Spinal cord (tissue), 10 donors: ENCODE results near the gene BCOR. TPM values are rescaled to one million over a fixed set of nuclear protein-coding genes. Genes with fewer than 3 reads are reported as not detected.

Source experiments
- DNase-seq, 6 donors: peaks; one replicate each; pipeline versions ENCODE4 v3.0.0 to v3.0.0-alpha.2; 2013 to 2015; ENCODE audit warnings: low spot score in 6 of 6, low read depth in 4 of 6
- H3K27ac ChIP-seq: one replicate; pipeline ENCODE4 v1.5.1; 2013; ENCODE audit warnings: low read depth, low read length, control low read depth
- H3K27me3 ChIP-seq: one replicate; pipeline ENCODE4 v1.6.1; 2013; ENCODE audit warnings: low read length; ENCODE audit not compliant: control insufficient read depth, insufficient read depth
- H3K36me3 ChIP-seq: one replicate; pipeline ENCODE4 v1.6.1; 2013; ENCODE audit warnings: low read length; ENCODE audit not compliant: control insufficient read depth, insufficient read depth
- H3K4me1 ChIP-seq: one replicate; pipeline ENCODE4 v1.6.1; 2013; ENCODE audit warnings: low read length; ENCODE audit not compliant: control insufficient read depth, insufficient read depth
- H3K4me3 ChIP-seq: one replicate; pipeline ENCODE4 v1.5.1; 2013; ENCODE audit warnings: low read depth, low read length, control low read depth
- H3K9me3 ChIP-seq: one replicate; pipeline ENCODE4 v1.6.1; 2013; ENCODE audit warnings: low read length; ENCODE audit not compliant: control insufficient read depth, insufficient read depth
- WGBS: methylation state at CpG from one replicate; pipeline ENCODE4 v1.1.5; 2013; ENCODE audit warnings: missing lambda C conversion rate; ENCODE audit not compliant: insufficient coverage; 5-methylcytosine and 5-hydroxymethylcytosine counted together
- long read RNA-seq, 4 donors: transcript quantifications; one replicate each; lab custom pipeline, GENCODE V29; 2026
- polyA plus RNA-seq, 2 donors: library from polyadenylated mRNA; unstranded; fragments of 120-200 nt; gene quantifications; one replicate each; pipeline ENCODE4 v1.2.1, GENCODE V29; 2013; ENCODE audit not compliant: insufficient read length in 2 of 2
- total RNA-seq, 2 donors: library from RNA; depleted of rRNA in 1 of 2; stranded (reverse); fragments of 120-200 nt in 1 of 2; fragments of >200 nt in 1 of 2; gene quantifications; one replicate each; pipeline versions ENCODE4 v1.2.3 to v1.2.4, GENCODE V29; 2013 to 2014
- donor health status: healthy.

The BCOR gene
- total RNA-seq, result 10 to 100 TPM; 26.7 to 32.3 TPM
- 10 to 100 TPM; 31.2 to 31.9 TPM for polyA plus RNA-seq
- long read RNA-seq, donor 1, full-length matches to known transcripts, result 1 of 1 reads
- long read RNA-seq, donor 1, partial matches to known transcripts, result 0 of 1 reads
- long read RNA-seq, donor 1, other reads (novel, unspliced or antisense), result 0 of 1 reads
- long read RNA-seq, donor 2, result 0 reads
- long read RNA-seq, donor 3, result 0 reads
- long read RNA-seq, donor 4, result 0 reads

- Histone ChIP-seq H3K27ac (peak within 1 kb of the TSS; percentile 82), H3K4me1 (peaks cover 41% of the 10 kb centered on the region)
Measured at GRCh38 chrX:40097504-40098263, at the start of gene BCOR. TSS of gene BCOR (minus strand) at chrX:40097958. CDS start at chrX:40077929, 20,029 bp downstream.

GRCh38 chrX:40147126-40147952 lies 49.6 kb upstream of the BCOR start:
- Histone ChIP-seq H3K4me1 (peaks cover 70% of the 10 kb centered on the region), H3K27me3 (peaks cover 72% of the 10 kb centered on the region), H3K36me3 (no peaks in the 10 kb centered on the region), H3K4me3 (no peak overlapping the region), H3K9me3 (no peaks in the 10 kb centered on the region), H3K27ac (no peak overlapping the region)
- WGBS, result 36% methylated on average over 48 of the region's 50 CpGs
- peak in 1 of 6 donors; percentile 19 for DNase-seq

More at GRCh38 chrX:40097504-40098263, at the start of gene BCOR:
- DNase-seq, result peak in 2 of 6 donors; percentile 86 to 88
- peaks cover 47% of the 10 kb centered on the region for H3K27me3 ChIP-seq
- H3K36me3 ChIP-seq, result peaks cover 3% of the 10 kb centered on the region
- WGBS, result 2% methylated on average over 73 of the region's 98 CpGs
- H3K9me3 ChIP-seq, result no peaks in the 10 kb centered on the region
- H3K4me3 ChIP-seq, result peak within 1 kb of the TSS; percentile 62

- DNase-seq, result peak in 2 of 6 donors; percentile 72 to 83
- peak overlapping the region; percentile 52 for H3K4me3 ChIP-seq
- H3K27me3 ChIP-seq, result peaks cover 64% of the 10 kb centered on the region
- WGBS, result 4% methylated on average over 71 of the region's 77 CpGs
- H3K27ac ChIP-seq, result no peak overlapping the region
- no peaks in the 10 kb centered on the region for H3K36me3 ChIP-seq
- peaks cover 68% of the 10 kb centered on the region for H3K4me1 ChIP-seq
- H3K9me3 ChIP-seq, result no peaks in the 10 kb centered on the region
Measured at GRCh38 chrX:40146262-40147125, 48.7 kb upstream of the BCOR start.

- DNase-seq, result peak in 2 of 6 donors; percentile 52 to 53
- no peaks in the 10 kb centered on the region for H3K36me3 ChIP-seq
- H3K4me3 ChIP-seq, result peak overlapping the region; percentile 52
- peaks cover 68% of the 10 kb centered on the region for H3K4me1 ChIP-seq
- H3K9me3 ChIP-seq, result no peaks in the 10 kb centered on the region
- H3K27me3 ChIP-seq, result peaks cover 58% of the 10 kb centered on the region
- no peak overlapping the region for H3K27ac ChIP-seq
- WGBS, result 5% methylated on average over 32 of the region's 37 CpGs
Measured at GRCh38 chrX:40145923-40146261, 48.1 kb upstream of the BCOR start.

GRCh38 chrX:40145001-40145922 lies 47.5 kb upstream of the BCOR start:
- Histone ChIP-seq H3K4me1 (peaks cover 71% of the 10 kb centered on the region), H3K27me3 (peaks cover 53% of the 10 kb centered on the region), H3K36me3 (no peaks in the 10 kb centered on the region), H3K27ac (peak overlapping the region; percentile 7), H3K4me3 (peak overlapping the region; percentile 52), H3K9me3 (no peaks in the 10 kb centered on the region)
- peak in 2 of 6 donors; percentile 41 to 61 for DNase-seq
- WGBS, result 7% methylated on average over 50 of the region's 54 CpGs

GRCh38 chrX:40144576-40144975 lies 46.8 kb upstream of the BCOR start:
- Histone ChIP-seq H3K4me1 (peaks cover 68% of the 10 kb centered on the region), H3K36me3 (no peaks in the 10 kb centered on the region), H3K9me3 (no peaks in the 10 kb centered on the region), H3K4me3 (no peak overlapping the region), H3K27ac (no peak overlapping the region), H3K27me3 (peaks cover 53% of the 10 kb centered on the region)
- 26% methylated on average over 4 of the region's 9 CpGs for WGBS
- DNase-seq, result no peak

GRCh38 chrX:40143987-40144386 lies 46.2 kb upstream of the BCOR start:
- no peak overlapping the region for H3K4me3 ChIP-seq
- no peaks in the 10 kb centered on the region for H3K36me3 ChIP-seq
- no peak for DNase-seq
- H3K27ac ChIP-seq, result no peak overlapping the region
- H3K27me3 ChIP-seq, result peaks cover 52% of the 10 kb centered on the region
- WGBS, result 65% methylated on average over 3 of the region's 5 CpGs
- H3K4me1 ChIP-seq, result peaks cover 63% of the 10 kb centered on the region
- H3K9me3 ChIP-seq, result no peaks in the 10 kb centered on the region

- H3K9me3 ChIP-seq, result no peaks in the 10 kb centered on the region
- H3K27ac ChIP-seq, result no peak overlapping the region
- WGBS, result 43% methylated on average over 5 of the region's 10 CpGs
- H3K4me3 ChIP-seq, result no peak overlapping the region
- H3K27me3 ChIP-seq, result peaks cover 44% of the 10 kb centered on the region
- DNase-seq, result no peak
- H3K36me3 ChIP-seq, result no peaks in the 10 kb centered on the region
- H3K4me1 ChIP-seq, result peaks cover 54% of the 10 kb centered on the region
Measured at GRCh38 chrX:40143001-40143400, 45.2 kb upstream of the BCOR start.
